PC-3 (cell line): ENCODE measurements around the gene BBOX1. TPM values are rescaled to one million over a fixed set of nuclear protein-coding genes. Genes with fewer than 3 reads are reported as not detected.
"Not testable (repeated sequence)": the region's sequence is repeated elsewhere in the genome, so short reads cannot be mapped to it uniquely, and the experiment has no call there.

ENCODE experiments used
- ATAC-seq: fragments of 200-7000 bp; cut with Tn5 transposase; 2 replicates; pipeline ENCODE4 v1.9.1; 2020; ENCODE audit warnings: mild to moderate bottlenecking, moderate library complexity
- BruUV-seq: library from RNA; stranded (reverse); fragments of 400-500 nt; replicated peaks from 2 replicates; lab custom pipeline; 2021; lab: Mats Ljungman, UMichigan
- CTCF ChIA-PET: fragments of 300-600 bp; sonication (Branson Sonifier 250); formaldehyde crosslinking; loops from one replicate; lab custom pipeline; 2022; ENCODE audit warnings: antibody characterized with exemption; lab: Charles Lee
- POLR2A ChIA-PET: fragments of 300-600 bp; sonication (Branson Sonifier 250); formaldehyde crosslinking; loops from one replicate; lab custom pipeline; 2022; ENCODE audit warnings: antibody characterized with exemption; ENCODE audit not compliant: unreplicated experiment; lab: Charles Lee
- DNase-seq: peaks from one replicate; pipeline ENCODE4 v3.0.0-alpha.2; 2015
- H2AFZ ChIP-seq: fragments of 300-600 bp; sonication (generic); 2 replicates; pipeline ENCODE4 v1.6.0; 2016; ENCODE audit warnings: antibody characterized with exemption, low read length
- H3F3A ChIP-seq: fragments of 300-600 bp; sonication (generic); one replicate; pipeline ENCODE4 v1.6.0; 2017; ENCODE audit warnings: antibody characterized with exemption, low read length, control low read depth, mild to moderate bottlenecking; ENCODE audit not compliant: unreplicated experiment
- H3K27ac ChIP-seq: fragments of 300-600 bp; sonication (generic); 2 replicates; pipeline ENCODE4 v1.5.1; 2016; ENCODE audit warnings: mild to moderate bottlenecking, low read length
- H3K27me3 ChIP-seq: fragments of 300-600 bp; sonication (generic); 2 replicates; pipeline ENCODE4 v1.6.1; 2016; ENCODE audit warnings: low read length, mixed read lengths
- H3K36me3 ChIP-seq: fragments of 300-600 bp; sonication (generic); 2 replicates; pipeline ENCODE4 v1.6.1; 2016; ENCODE audit warnings: low read depth, mixed run types, low read length, mixed read lengths
- H3K4me1 ChIP-seq: fragments of 300-600 bp; sonication (generic); 2 replicates; pipeline ENCODE4 v1.5.1; 2016; ENCODE audit warnings: low read length; ENCODE audit not compliant: insufficient read depth
- H3K4me2 ChIP-seq: fragments of 300-600 bp; sonication (generic); 2 replicates; pipeline ENCODE4 v1.6.0; 2016; ENCODE audit warnings: low read length
- H3K4me3 ChIP-seq: fragments of 300-600 bp; sonication (generic); 2 replicates; pipeline ENCODE4 v1.5.1; 2016; ENCODE audit warnings: mild to moderate bottlenecking, low read length, mixed read lengths
- H3K79me2 ChIP-seq: fragments of 300-600 bp; sonication (generic); 2 replicates; pipeline ENCODE4 v1.6.1; 2017; ENCODE audit warnings: low read length, mixed read lengths
- H3K9ac ChIP-seq: fragments of 300-600 bp; sonication (generic); 2 replicates; pipeline ENCODE4 v1.6.0; 2016; ENCODE audit warnings: mild to moderate bottlenecking, low read length
- H3K9me2 ChIP-seq: fragments of 300-600 bp; sonication (generic); replicated peaks from 2 replicates; pipeline ENCODE4 v1.6.1; 2016; ENCODE audit warnings: mixed run types, low read length, mixed read lengths
- H3K9me3 ChIP-seq: fragments of 300-600 bp; sonication (generic); 2 replicates; pipeline ENCODE4 v1.6.1; 2016; ENCODE audit warnings: low read length, mixed read lengths
- H4K20me1 ChIP-seq: fragments of 300-600 bp; sonication (generic); 2 replicates; pipeline ENCODE4 v1.6.1; 2016; ENCODE audit warnings: low read length, mixed read lengths
- CTCF ChIP-seq: fragments of 300-600 bp; sonication (generic); conservative IDR thresholded peaks from 2 replicates; pipeline ENCODE4 v1.5.1; 2017; ENCODE audit warnings: antibody characterized with exemption, low read depth, mild to moderate bottlenecking, low read length
- EZH2 ChIP-seq: fragments of 300-600 bp; sonication (generic); IDR thresholded peaks from one replicate; pipeline ENCODE4 v1.6.1; 2017; ENCODE audit warnings: antibody characterized with exemption, mild to moderate bottlenecking, low read length; ENCODE audit not compliant: unreplicated experiment
- EZH2phosphoT487 ChIP-seq: fragments of 300-600 bp; sonication (generic); IDR thresholded peaks from 2 replicates; pipeline ENCODE4 v1.6.1; 2018; ENCODE audit warnings: mild to moderate bottlenecking, antibody characterized with exemption, low read length, borderline replicate concordance
- intact Hi-C: fragments of 100-400 bp; cut with micrococcal nuclease; formaldehyde crosslinking; loops from 2 replicates; pipeline ENCODE4 v1.9.0; 2023
- total RNA-seq: library from RNA; depleted of rRNA; stranded (reverse); fragments of >200 nt; gene quantifications from 2 replicates; pipeline ENCODE4 v1.2.3, GENCODE V29; 2014; rRNA removed

Gene BBOX1
- total RNA-seq, 1 experiment from 2014 or later: not detected

- Histone ChIP-seq H3K4me3 (no peak overlapping the region), H2AFZ (no peak overlapping the region), H3K27ac (no peak overlapping the region), H3K4me2 (no peak overlapping the region), H3K27me3 (peaks cover 3% of the 10 kb centered on the region; the same call in 1 of the 2 replicates), H3K9ac (no peak overlapping the region), H3K9me3 (no peaks in the 10 kb centered on the region), H4K20me1 (no peaks in the 10 kb centered on the region), H3K4me1 (peaks cover 6% of the 10 kb centered on the region), H3K36me3 (no peaks in the 10 kb centered on the region), H3K9me2 (no peaks in the 10 kb centered on the region), H3K79me2 (no peaks in the 10 kb centered on the region), H3F3A (no peaks in the 10 kb centered on the region)
- ChIA-PET POLR2A (no interaction called here), CTCF (no interaction called here)
- no peak for ATAC-seq
- intact Hi-C loops: no loop called here
- no TSS peak for BruUV-seq
- no peak for DNase-seq
- no peak for TF ChIP-seq EZH2
- TF ChIP-seq CTCF: no peak
- TF ChIP-seq EZH2phosphoT487: no peak
Observed at GRCh38 chr11:27174672-27175210, 134.1 kb downstream of the BBOX1 start.

GRCh38 chr11:27175562-27175961 lies 134.9 kb downstream of the BBOX1 start:
- POLR2A ChIA-PET, H3K27me3 ChIP-seq, H3K79me2 ChIP-seq, ATAC-seq, H3K36me3 ChIP-seq, H3K4me1 ChIP-seq, H3K27ac ChIP-seq, H3K4me3 ChIP-seq, BruUV-seq, intact Hi-C loops, H3F3A ChIP-seq, H3K9me3 ChIP-seq, H2AFZ ChIP-seq, H3K9ac ChIP-seq, DNase-seq, H4K20me1 ChIP-seq, H3K9me2 ChIP-seq, CTCF ChIA-PET, H3K4me2 ChIP-seq: not testable (repeated sequence)

Other genes with a start within 250 kb of the BBOX1 start
- not detected in 2 replicates for gene FIBIN, start 46.7 kb upstream of the BBOX1 start, total RNA-seq